ENCODE data around the gene RPL3.

Gene RPL3

GRCh38 chr22:39279170-39279850, 40.1 kb downstream of the RPL3 start:
- no peak for DNase-seq

DNA sequence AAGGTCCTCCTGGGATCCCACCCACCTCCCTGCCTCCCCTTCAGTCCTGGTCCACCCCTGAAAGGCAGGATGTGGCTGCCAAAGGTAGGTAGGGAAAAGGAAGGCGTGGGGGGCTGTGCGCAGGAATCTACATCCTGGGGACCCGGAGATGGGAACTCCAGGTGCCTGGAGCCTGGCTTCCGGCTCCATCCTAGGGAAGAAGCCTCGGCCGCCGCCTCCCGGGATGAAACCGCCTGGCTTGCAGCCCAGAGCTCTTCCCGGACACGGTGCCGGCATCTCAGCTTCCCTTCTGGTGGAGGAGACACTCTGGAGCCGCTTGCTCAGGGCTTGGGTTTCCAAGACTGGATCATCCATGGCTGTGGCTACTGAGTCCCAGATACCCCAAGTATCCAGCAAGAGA, 41.4 kb downstream of the RPL3 start:
- DNase-seq = no peak

GRCh38 chr22:39277142-39277607, 42.2 kb downstream of the RPL3 start:
- no peak for DNase-seq

GRCh38 chr22:39276440-39277141, 42.8 kb downstream of the RPL3 start:
- no peak for DNase-seq

GRCh38 chr22:39275814-39276439, 43.5 kb downstream of the RPL3 start:
- DNase-seq = no peak

GRCh38 chr22:39273950-39274887, 45.2 kb downstream of the RPL3 start:
- DNase-seq = no peak

- DNase-seq = no peak
Observed at GRCh38 chr22:39270792-39271191, 48.6 kb downstream of the RPL3 start.

DNA sequence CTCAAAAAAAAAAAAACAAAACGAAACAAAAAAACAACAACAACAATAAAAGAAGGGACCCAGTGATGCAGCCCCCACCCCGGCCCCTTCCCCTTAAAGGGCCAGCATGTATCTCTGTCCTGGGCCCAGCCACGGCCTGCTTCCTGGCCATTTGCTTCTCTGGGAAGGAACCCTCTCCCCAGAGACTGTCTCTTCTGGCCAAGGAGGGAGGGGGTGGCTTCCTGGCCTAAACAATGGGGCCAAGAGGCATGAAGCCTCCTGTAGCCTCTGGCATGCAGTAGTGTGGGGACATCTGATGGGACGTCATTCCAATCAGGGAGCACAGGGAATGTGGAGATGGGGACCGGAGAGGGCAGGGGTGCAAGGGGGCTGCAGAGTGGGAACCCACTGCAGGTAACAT, 49.1 kb downstream of the RPL3 start:
- DNase-seq = no peak

DNA sequence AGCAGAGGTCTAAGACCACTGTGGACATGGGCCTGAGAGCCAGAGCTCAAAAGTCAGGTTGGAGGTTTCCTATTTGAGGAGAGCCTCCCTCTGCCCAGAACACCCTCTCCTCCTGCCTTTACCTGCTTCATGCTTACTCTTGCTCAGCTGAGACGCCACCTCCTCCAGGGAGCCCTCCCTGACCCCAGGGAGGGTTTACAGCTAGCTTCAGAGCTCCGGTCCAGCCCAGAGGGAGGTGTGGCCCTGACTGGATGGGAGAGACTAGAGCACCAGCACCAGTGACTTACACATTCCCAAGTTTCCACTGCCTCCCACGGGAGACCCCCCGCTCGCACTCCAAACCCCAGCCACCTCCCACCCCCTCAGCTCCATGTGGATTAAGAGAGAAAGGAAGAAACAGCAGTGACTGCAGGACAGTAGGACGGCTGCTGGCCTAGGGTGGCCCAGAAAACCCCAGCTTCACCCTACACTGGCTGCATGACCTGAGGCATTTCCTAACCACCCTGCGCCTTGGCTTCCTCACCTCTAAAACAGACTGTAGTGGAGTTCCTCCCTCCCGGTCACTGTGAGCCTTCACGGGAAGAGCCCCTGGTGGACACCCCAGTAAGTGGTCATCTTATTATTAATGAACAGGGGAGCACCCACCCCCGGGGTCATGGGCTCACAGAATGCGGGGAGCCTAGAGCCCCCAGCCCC, 50.2 kb downstream of the RPL3 start:
- no peak for DNase-seq

DNA sequence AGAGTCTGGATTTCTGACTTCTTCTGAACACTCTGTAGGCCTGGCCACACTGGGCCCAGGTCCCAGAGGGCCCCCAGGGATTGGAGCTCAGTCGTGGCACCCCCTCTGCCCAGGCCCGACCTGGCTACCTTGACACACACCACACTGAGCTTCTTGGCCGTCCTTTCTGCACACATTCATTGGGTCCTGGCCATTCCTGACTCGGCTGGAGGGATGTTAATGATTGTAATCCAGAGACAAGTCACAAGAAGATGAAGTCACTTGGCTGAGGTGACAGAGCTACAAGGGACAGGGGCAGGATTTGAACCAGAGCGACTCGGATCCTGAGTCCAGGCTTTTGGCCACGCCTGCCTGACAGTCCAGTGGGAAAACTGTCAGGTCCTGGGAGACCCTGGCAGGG, 50.8 kb downstream of the RPL3 start:
- DNase-seq = no peak

- no peak for DNase-seq
Observed at GRCh38 chr22:39267974-39268373, 51.4 kb downstream of the RPL3 start.

- DNase-seq = no peak
Observed at GRCh38 chr22:39266398-39267030, 52.9 kb downstream of the RPL3 start.

GRCh38 chr22:39265143-39265886, 54.1 kb downstream of the RPL3 start:
- no peak for DNase-seq

GRCh38 chr22:39264349-39265038, 54.9 kb downstream of the RPL3 start:
- no peak for DNase-seq

DNA sequence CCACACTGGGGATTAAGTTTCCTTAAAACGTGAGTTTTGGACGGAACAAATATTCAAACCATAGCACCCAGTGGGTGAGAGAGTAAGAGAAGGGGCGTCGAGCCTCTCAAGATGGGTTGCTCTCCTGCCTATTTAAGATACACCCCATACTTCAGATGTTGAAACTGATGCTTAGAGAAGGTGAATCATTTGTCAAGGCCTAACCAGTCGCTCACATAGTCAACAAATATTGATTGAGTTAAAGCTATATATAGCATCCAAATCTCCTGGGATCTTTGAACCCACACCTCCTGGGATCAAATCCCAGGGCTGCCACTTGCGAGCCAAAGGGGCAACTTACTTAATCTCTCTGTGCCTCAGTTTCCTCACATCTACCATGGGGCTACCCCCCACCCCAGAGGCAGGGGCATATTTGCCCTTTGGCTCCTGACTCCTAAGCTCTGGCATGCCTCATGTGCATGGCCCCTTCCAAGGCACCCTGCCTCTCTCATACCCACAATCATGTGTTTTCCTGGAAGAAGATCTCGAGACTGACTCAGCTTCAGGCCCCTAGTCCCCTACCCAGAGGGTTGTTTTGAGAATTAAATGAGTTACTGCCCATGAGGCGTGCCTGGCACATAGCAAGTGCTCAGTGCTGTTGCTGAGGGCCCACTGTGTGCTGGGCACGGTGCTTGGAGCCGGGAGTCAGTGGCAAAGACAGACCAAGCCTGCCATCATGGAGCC, 55.6 kb downstream of the RPL3 start:
- no peak for DNase-seq
